KMS-11 (cell line): ENCODE results near the gene CYP26B1.

Experiments
- H2AFZ ChIP-seq: fragments of 200-600 bp; sonication (generic); 2 replicates; pipeline ENCODE4 v1.6.1; 2016; ENCODE audit warnings: antibody characterized with exemption, mixed run types, low read depth
- H3K27ac ChIP-seq: fragments of 200-600 bp; sonication (generic); 2 replicates; pipeline ENCODE4 v1.6.1; 2016; ENCODE audit warnings: mild to moderate bottlenecking, mixed run types
- H3K27me3 ChIP-seq: fragments of 200-600 bp; sonication (generic); 2 replicates; pipeline ENCODE4 v1.6.1; 2017; ENCODE audit warnings: mild to moderate bottlenecking, low read depth, mixed run types, moderate library complexity; ENCODE audit not compliant: insufficient read depth
- H3K36me3 ChIP-seq: fragments of 200-600 bp; sonication (generic); 2 replicates; pipeline ENCODE4 v1.6.1; 2017; ENCODE audit warnings: mild to moderate bottlenecking, mixed run types; ENCODE audit not compliant: insufficient read depth
- H3K4me1 ChIP-seq: fragments of 200-600 bp; sonication (generic); 2 replicates; pipeline ENCODE4 v1.6.1; 2016; ENCODE audit warnings: mild to moderate bottlenecking, low read depth, mixed run types; ENCODE audit not compliant: poor library complexity, severe bottlenecking
- H3K4me2 ChIP-seq: fragments of 200-600 bp; sonication (generic); 2 replicates; pipeline ENCODE4 v1.7.0; 2016; ENCODE audit warnings: mild to moderate bottlenecking, mixed run types
- H3K4me3 ChIP-seq: fragments of 200-600 bp; sonication (generic); IDR thresholded peaks from 2 replicates; pipeline ENCODE4 v1.6.1; 2017; ENCODE audit warnings: low read depth, low read length, mixed read lengths; ENCODE audit not compliant: insufficient read depth
- H3K79me2 ChIP-seq: fragments of 200-600 bp; sonication (generic); 2 replicates; pipeline ENCODE4 v1.6.1; 2016; ENCODE audit warnings: low read depth, mixed run types; ENCODE audit not compliant: insufficient read depth
- H3K9ac ChIP-seq: fragments of 200-600 bp; sonication (generic); 2 replicates; pipeline ENCODE4 v1.6.1; 2016; ENCODE audit warnings: mild to moderate bottlenecking, mixed run types
- H4K20me1 ChIP-seq: fragments of 200-600 bp; sonication (generic); 2 replicates; pipeline ENCODE4 v1.6.1; 2016; ENCODE audit warnings: mild to moderate bottlenecking, mixed run types; ENCODE audit not compliant: insufficient read depth
- CTCF ChIP-seq: fragments of 200-600 bp; sonication (generic); conservative IDR thresholded peaks from 2 replicates; pipeline ENCODE4 v1.6.1; 2017; ENCODE audit warnings: low read depth, mild to moderate bottlenecking, antibody characterized with exemption, low read length, moderate library complexity, mixed read lengths

Gene CYP26B1

GRCh38 chr2:72085036-72085435, 62.6 kb downstream of the CYP26B1 start:
- Histone ChIP-seq H4K20me1 (no peaks in the 10 kb centered on the region), H3K27me3 (no peaks in the 10 kb centered on the region), H2AFZ (no peak overlapping the region), H3K27ac (no peak overlapping the region), H3K79me2 (no peaks in the 10 kb centered on the region), H3K4me1 (no peaks in the 10 kb centered on the region), H3K4me3 (no peak overlapping the region), H3K36me3 (no peaks in the 10 kb centered on the region), H3K4me2 (no peak overlapping the region), H3K9ac (no peak overlapping the region)
- TF ChIP-seq CTCF: no peak

GRCh38 chr2:72084584-72084976, 63.1 kb downstream of the CYP26B1 start:
- no peak overlapping the region for H3K9ac ChIP-seq
- H3K4me1 ChIP-seq: no peaks in the 10 kb centered on the region
- no peaks in the 10 kb centered on the region for H3K36me3 ChIP-seq
- no peaks in the 10 kb centered on the region for H3K27me3 ChIP-seq
- H4K20me1 ChIP-seq: no peaks in the 10 kb centered on the region
- no peak overlapping the region for H2AFZ ChIP-seq
- H3K4me3 ChIP-seq: no peak overlapping the region
- no peak overlapping the region for H3K27ac ChIP-seq
- TF ChIP-seq CTCF: no peak
- no peak overlapping the region for H3K4me2 ChIP-seq
- H3K79me2 ChIP-seq: no peaks in the 10 kb centered on the region

- Histone ChIP-seq H3K4me3 (no peak overlapping the region), H3K9ac (no peak overlapping the region), H2AFZ (no peak overlapping the region), H3K79me2 (no peaks in the 10 kb centered on the region), H3K27me3 (no peaks in the 10 kb centered on the region), H3K27ac (no peak overlapping the region), H4K20me1 (no peaks in the 10 kb centered on the region), H3K4me2 (no peak overlapping the region), H3K4me1 (no peaks in the 10 kb centered on the region), H3K36me3 (no peaks in the 10 kb centered on the region)
- no peak for TF ChIP-seq CTCF
Measured at GRCh38 chr2:72083751-72084583, 63.7 kb downstream of the CYP26B1 start.

GRCh38 chr2:72082887-72083286, 64.8 kb downstream of the CYP26B1 start:
- Histone ChIP-seq H3K27me3 (no peaks in the 10 kb centered on the region), H3K4me1 (no peaks in the 10 kb centered on the region), H3K27ac (no peak overlapping the region), H3K79me2 (no peaks in the 10 kb centered on the region), H3K4me2 (no peak overlapping the region), H3K9ac (no peak overlapping the region), H3K36me3 (no peaks in the 10 kb centered on the region), H2AFZ (no peak overlapping the region), H4K20me1 (no peaks in the 10 kb centered on the region), H3K4me3 (no peak overlapping the region)
- no peak for TF ChIP-seq CTCF
